HL-60 (cell line): ENCODE results near the gene ID2.
"Not testable (repeated sequence)": the region's sequence is repeated elsewhere in the genome, so short reads cannot be mapped to it uniquely, and the experiment has no call there.

Source experiments
- DNase-seq, 2 experiments: peaks; one replicate each; pipeline ENCODE4 v3.0.0-alpha.2; 2010 to 2020; ENCODE audit warnings: low read depth in 1 of 2, low spot score in 1 of 2
- H3K27ac ChIP-seq: fragments of 250-450 bp; sonication (Bioruptor Pico); replicated peaks from 2 replicates; pipeline ENCODE4 v1.5.1; 2020; ENCODE audit warnings: mild to moderate bottlenecking, moderate library complexity
- H3K27me3 ChIP-seq: fragments of 250-450 bp; sonication (Bioruptor Pico); 2 replicates; pipeline ENCODE4 v1.5.1; 2021; ENCODE audit warnings: mild to moderate bottlenecking, moderate library complexity; ENCODE audit not compliant: insufficient read depth, poor library complexity, severe bottlenecking
- H3K4me3 ChIP-seq: replicated peaks from 2 replicates; pipeline ENCODE4 v1.5.1; 2011; ENCODE audit warnings: mild to moderate bottlenecking, control low read depth, low read length; ENCODE audit not compliant: insufficient read depth
- GABPA ChIP-seq: IDR thresholded peaks from 2 replicates; pipeline ENCODE4 v1.6.1; 2012; ENCODE audit warnings: low read depth
- POLR2AphosphoS5 ChIP-seq: IDR thresholded peaks from 2 replicates; pipeline ENCODE4 v1.6.1; 2012; ENCODE audit warnings: low read depth
- SPI1 ChIP-seq: IDR thresholded peaks from 2 replicates; pipeline ENCODE4 v1.6.1; 2012; ENCODE audit warnings: low read depth, mild to moderate bottlenecking, borderline replicate concordance
- TF ChIP-seq, protein P1 (sequence below): IDR thresholded peaks from one replicate; pipeline ENCODE4 v1.5.1; 2011; ENCODE audit warnings: low read length, control low read depth, inconsistent platforms; ENCODE audit not compliant: insufficient read depth
- TF ChIP-seq, protein P2 (sequence below): IDR thresholded peaks from 2 replicates; pipeline ENCODE4 v1.6.1; 2012; ENCODE audit warnings: low read depth; ENCODE audit not compliant: insufficient replicate concordance

Gene ID2

DNA sequence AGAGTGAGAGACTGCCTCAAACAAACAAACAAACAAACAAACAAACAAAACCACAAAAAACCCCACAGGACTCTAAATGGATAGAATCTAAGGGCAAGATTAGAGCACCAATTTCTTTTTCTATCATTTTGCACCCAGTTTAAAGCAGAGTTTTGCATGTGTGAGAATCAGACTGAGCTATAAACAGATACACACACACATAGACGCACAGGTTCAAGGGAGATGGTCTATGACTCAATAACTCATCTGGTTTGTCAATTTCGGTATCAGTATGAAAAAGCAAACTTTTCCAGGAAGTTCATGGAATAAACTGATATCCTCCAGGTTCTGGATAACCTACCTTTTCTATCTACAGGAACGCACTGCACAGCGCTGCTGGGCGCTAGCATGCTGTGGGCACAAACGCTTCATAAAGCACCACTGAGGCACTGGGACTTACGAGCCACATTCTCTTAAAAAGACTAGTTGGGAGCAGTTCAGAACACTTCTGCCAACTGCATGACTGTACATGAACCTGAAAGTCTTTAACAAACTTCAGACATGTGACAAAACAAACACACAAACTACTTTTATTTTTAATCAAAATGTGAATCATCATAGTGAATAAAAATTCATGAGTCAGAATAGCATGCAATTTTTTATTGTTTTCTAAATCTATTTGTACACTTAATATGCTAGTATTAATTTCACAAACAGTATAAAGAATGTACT lies 46.6 kb downstream of the ID2 start:
- Histone ChIP-seq H3K27ac (no peak overlapping the region), H3K4me3 (no peak overlapping the region), H3K27me3 (no peaks in the 10 kb centered on the region)
- DNase-seq = no peak
- no peak for TF ChIP-seq POLR2AphosphoS5
- TF ChIP-seq, protein P1, sequence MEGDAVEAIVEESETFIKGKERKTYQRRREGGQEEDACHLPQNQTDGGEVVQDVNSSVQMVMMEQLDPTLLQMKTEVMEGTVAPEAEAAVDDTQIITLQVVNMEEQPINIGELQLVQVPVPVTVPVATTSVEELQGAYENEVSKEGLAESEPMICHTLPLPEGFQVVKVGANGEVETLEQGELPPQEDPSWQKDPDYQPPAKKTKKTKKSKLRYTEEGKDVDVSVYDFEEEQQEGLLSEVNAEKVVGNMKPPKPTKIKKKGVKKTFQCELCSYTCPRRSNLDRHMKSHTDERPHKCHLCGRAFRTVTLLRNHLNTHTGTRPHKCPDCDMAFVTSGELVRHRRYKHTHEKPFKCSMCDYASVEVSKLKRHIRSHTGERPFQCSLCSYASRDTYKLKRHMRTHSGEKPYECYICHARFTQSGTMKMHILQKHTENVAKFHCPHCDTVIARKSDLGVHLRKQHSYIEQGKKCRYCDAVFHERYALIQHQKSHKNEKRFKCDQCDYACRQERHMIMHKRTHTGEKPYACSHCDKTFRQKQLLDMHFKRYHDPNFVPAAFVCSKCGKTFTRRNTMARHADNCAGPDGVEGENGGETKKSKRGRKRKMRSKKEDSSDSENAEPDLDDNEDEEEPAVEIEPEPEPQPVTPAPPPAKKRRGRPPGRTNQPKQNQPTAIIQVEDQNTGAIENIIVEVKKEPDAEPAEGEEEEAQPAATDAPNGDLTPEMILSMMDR = no peak
- no peak for TF ChIP-seq SPI1
- TF ChIP-seq, protein P2, sequence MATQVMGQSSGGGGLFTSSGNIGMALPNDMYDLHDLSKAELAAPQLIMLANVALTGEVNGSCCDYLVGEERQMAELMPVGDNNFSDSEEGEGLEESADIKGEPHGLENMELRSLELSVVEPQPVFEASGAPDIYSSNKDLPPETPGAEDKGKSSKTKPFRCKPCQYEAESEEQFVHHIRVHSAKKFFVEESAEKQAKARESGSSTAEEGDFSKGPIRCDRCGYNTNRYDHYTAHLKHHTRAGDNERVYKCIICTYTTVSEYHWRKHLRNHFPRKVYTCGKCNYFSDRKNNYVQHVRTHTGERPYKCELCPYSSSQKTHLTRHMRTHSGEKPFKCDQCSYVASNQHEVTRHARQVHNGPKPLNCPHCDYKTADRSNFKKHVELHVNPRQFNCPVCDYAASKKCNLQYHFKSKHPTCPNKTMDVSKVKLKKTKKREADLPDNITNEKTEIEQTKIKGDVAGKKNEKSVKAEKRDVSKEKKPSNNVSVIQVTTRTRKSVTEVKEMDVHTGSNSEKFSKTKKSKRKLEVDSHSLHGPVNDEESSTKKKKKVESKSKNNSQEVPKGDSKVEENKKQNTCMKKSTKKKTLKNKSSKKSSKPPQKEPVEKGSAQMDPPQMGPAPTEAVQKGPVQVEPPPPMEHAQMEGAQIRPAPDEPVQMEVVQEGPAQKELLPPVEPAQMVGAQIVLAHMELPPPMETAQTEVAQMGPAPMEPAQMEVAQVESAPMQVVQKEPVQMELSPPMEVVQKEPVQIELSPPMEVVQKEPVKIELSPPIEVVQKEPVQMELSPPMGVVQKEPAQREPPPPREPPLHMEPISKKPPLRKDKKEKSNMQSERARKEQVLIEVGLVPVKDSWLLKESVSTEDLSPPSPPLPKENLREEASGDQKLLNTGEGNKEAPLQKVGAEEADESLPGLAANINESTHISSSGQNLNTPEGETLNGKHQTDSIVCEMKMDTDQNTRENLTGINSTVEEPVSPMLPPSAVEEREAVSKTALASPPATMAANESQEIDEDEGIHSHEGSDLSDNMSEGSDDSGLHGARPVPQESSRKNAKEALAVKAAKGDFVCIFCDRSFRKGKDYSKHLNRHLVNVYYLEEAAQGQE = no peak
- TF ChIP-seq GABPA = no peak

DNA sequence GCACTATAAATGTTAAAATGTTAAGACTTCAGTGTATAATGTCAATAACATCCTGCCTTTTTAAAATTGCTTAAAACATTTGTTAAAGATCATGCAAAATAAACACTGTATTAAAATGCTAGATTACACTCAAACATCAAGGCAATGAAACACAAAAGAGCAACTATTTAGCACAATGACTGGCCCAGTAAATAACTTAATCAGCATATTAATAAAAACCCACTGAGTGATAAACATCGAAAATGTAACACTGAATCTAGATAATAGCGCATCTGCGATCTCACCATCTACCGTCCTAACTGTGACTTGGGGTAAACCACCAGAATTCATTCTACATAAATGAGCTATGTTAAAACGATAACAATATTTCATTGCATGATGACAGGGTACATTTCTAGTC lies 47.2 kb downstream of the ID2 start:
- not testable (repeated sequence) for H3K4me3 ChIP-seq, DNase-seq, H3K27ac ChIP-seq, H3K27me3 ChIP-seq

DNA sequence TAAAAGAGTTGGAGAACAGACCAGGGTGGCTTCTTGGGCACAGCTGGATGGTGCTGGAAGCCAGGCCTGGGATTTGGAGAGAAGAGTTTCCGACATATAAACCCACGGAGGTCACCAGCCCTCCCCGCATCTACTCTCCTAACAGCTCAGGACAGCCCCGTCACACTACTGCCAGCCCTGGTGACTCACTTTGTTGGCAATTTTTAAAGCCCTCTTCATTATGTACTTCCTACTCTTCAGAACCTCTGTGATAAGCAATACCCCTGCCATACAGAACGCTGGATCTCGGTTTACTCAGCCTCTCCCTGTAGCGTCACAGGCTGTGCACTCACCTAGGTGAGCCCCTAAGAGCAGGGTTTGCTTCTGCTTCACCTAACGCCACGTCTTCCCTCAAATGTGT lies 48.1 kb downstream of the ID2 start:
- H3K27me3 ChIP-seq = no peaks in the 10 kb centered on the region
- no peak overlapping the region for H3K4me3 ChIP-seq
- TF ChIP-seq, protein P1 = no peak
- TF ChIP-seq POLR2AphosphoS5 (no peak), SPI1 (no peak), GABPA (no peak)
- TF ChIP-seq, protein P2 = no peak
- H3K27ac ChIP-seq = no peak overlapping the region
- DNase-seq = no peak

DNA sequence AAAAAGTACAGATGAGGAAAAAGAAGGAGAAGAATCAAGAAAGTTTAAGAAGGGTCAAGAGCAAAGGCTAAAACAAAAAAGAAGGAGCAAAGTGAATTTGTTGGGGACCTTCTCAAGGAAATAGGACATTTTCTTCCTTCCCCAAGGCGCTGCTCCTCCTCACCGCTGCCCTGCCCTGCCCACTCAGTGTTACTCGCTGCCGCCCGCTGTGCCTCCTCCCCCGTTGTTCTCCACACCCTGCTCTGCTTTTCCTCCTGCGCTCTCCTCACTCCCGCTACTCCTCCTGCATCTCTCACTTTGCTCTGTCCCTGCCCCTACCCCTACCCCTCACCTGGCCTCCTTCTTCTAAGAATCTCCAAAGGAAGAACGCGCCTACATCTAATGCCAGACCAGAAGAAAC lies 50.7 kb downstream of the ID2 start:
- TF ChIP-seq POLR2AphosphoS5 (no peak), GABPA (no peak), SPI1 (no peak)
- TF ChIP-seq, protein P2 = no peak
- TF ChIP-seq, protein P1 = no peak
- no peak for DNase-seq
- H3K4me3 ChIP-seq = no peak overlapping the region
- H3K27ac ChIP-seq = no peak overlapping the region
- no peaks in the 10 kb centered on the region for H3K27me3 ChIP-seq
